ENCODE measurements around the gene PHACTR1. TPM values are rescaled to one million over a fixed set of nuclear protein-coding genes. Genes with fewer than 3 reads are reported as not detected.

The PHACTR1 gene
- total and polyA plus RNA-seq, 9 of the 15 experiments (the other 6 are each of a cell fraction or from before 2014, with no cell fraction given) = 11.5 to 32.6 (median 22.0) TPM

DNA sequence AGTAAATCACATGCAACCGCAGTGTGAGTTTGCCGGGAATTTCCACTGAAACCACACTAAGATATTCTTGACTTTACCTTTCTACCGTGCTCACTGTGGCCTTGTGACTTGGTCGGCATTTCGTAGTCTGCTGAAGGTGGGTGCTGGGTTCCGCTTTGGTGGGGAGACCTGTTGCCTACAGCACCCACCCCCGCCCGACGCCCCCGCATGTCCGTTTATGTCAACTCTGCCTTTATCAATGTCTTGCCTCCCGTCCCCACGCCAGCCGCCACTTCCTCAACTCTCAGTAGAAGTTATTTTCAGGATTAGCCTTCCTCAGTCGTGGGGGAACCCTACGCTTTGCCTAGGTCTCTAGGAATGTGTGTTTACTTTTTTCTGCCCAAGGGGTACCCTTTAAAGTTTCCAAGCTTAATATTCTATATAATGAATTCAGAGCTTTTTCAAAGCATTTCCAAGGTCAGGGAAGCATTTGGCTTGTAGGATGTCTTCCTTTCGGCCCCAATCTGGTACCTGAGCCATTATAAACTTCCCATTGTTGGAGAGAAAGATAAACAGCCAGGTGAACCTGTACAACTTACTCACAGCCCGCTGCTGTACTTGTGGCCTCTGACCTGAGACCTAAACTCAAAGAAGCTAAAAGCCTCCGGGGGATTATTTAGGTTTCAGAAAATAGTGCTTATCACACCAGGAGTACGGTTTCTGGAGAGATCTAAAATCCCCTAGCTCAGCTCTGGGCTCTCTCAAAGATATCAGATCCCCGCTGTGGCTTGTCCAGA, 557.6 kb downstream of the PHACTR1 start (continued):
- TF ChIP-seq, protein P1, sequence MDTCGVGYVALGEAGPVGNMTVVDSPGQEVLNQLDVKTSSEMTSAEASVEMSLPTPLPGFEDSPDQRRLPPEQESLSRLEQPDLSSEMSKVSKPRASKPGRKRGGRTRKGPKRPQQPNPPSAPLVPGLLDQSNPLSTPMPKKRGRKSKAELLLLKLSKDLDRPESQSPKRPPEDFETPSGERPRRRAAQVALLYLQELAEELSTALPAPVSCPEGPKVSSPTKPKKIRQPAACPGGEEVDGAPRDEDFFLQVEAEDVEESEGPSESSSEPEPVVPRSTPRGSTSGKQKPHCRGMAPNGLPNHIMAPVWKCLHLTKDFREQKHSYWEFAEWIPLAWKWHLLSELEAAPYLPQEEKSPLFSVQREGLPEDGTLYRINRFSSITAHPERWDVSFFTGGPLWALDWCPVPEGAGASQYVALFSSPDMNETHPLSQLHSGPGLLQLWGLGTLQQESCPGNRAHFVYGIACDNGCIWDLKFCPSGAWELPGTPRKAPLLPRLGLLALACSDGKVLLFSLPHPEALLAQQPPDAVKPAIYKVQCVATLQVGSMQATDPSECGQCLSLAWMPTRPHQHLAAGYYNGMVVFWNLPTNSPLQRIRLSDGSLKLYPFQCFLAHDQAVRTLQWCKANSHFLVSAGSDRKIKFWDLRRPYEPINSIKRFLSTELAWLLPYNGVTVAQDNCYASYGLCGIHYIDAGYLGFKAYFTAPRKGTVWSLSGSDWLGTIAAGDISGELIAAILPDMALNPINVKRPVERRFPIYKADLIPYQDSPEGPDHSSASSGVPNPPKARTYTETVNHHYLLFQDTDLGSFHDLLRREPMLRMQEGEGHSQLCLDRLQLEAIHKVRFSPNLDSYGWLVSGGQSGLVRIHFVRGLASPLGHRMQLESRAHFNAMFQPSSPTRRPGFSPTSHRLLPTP (IDR thresholded peaks at IDR 0.05; ENCODE audit: borderline replicate concordance, extremely low read depth, insufficient read length) = no peak
- TF ChIP-seq FOXA3 (CRISPR knock-in tag; conservative IDR thresholded peaks at IDR 0.05 in 1 of 2, IDR thresholded peaks at IDR 0.05 in 1 of 2) (no peak; a peak in 1 of 4 replicates), CREB3L1 (IDR thresholded peaks at IDR 0.05; ENCODE audit: borderline replicate concordance, low read depth) (0 out of 2 replicates have a peak, but pooled peaks have one; percentile 19), DPF2 (IDR thresholded peaks at IDR 0.05) (peak; percentile 92), ZC3H11A (IDR thresholded peaks at IDR 0.05; ENCODE audit: low read depth, low read length) (no peak), SRSF3 (IDR thresholded peaks at IDR 0.05; ENCODE audit: insufficient read depth, low read length) (no peak), HDAC3 (IDR thresholded peaks at IDR 0.05; ENCODE audit: borderline replicate concordance, partially characterized antibody) (peak; percentile 63), TOE1 (IDR thresholded peaks at IDR 0.05; ENCODE audit: borderline replicate concordance) (no peak), TOE1 (CRISPR knock-in tag; IDR thresholded peaks at IDR 0.05; ENCODE audit: borderline replicate concordance, low read depth) (no peak), CHD4 (IDR thresholded peaks at IDR 0.05; ENCODE audit: insufficient read depth, insufficient replicate concordance, low read depth, low read length, poor library complexity, severe bottlenecking) (peak; percentile 49)
- TF ChIP-seq, protein P2, sequence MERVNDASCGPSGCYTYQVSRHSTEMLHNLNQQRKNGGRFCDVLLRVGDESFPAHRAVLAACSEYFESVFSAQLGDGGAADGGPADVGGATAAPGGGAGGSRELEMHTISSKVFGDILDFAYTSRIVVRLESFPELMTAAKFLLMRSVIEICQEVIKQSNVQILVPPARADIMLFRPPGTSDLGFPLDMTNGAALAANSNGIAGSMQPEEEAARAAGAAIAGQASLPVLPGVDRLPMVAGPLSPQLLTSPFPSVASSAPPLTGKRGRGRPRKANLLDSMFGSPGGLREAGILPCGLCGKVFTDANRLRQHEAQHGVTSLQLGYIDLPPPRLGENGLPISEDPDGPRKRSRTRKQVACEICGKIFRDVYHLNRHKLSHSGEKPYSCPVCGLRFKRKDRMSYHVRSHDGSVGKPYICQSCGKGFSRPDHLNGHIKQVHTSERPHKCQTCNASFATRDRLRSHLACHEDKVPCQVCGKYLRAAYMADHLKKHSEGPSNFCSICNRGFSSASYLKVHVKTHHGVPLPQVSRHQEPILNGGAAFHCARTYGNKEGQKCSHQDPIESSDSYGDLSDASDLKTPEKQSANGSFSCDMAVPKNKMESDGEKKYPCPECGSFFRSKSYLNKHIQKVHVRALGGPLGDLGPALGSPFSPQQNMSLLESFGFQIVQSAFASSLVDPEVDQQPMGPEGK (CRISPR knock-in tag; IDR thresholded peaks at IDR 0.05; ENCODE audit: borderline replicate concordance) = peak; percentile 35; the same call in 1 of the 2 replicates
